DMS114 treated with DMSO at 0.1 percent for 48 hours (cell line): ENCODE results near the gene CALCOCO1.
A peak's percentile ranks its signal among the peaks of the same experiment; 100 is the strongest.
"Not testable (repeated sequence)": the region's sequence is repeated elsewhere in the genome, so short reads cannot be mapped to it uniquely, and the experiment has no call there.

Experiments used
- DNase-seq: peaks from one replicate; lab custom pipeline; 2025; ENCODE audit not compliant: unreplicated experiment; lab: John Stamatoyannopoulos, UW

Gene CALCOCO1

GRCh38 chr12:53699678-53700025, 27.6 kb downstream of the CALCOCO1 start:
- DNase-seq = no peak

- no peak for DNase-seq
These were observed 28.1 kb downstream of the CALCOCO1 start for GRCh38 chr12:53698948-53699677.

GRCh38 chr12:53696655-53697331, 30.5 kb downstream of the CALCOCO1 start:
- no peak for DNase-seq

- DNase-seq = peak; percentile 66
These were observed 31.0 kb downstream of the CALCOCO1 start for GRCh38 chr12:53696285-53696654.

- DNase-seq = no peak
These were observed 31.8 kb downstream of the CALCOCO1 start for GRCh38 chr12:53695152-53696145.

GRCh38 chr12:53694756-53695151, 32.5 kb downstream of the CALCOCO1 start:
- DNase-seq = no peak

GRCh38 chr12:53688134-53688533, 39.1 kb downstream of the CALCOCO1 start:
- no peak for DNase-seq

GRCh38 chr12:53686436-53686835, 40.8 kb downstream of the CALCOCO1 start:
- DNase-seq = no peak

- no peak for DNase-seq
These were observed 42.5 kb downstream of the CALCOCO1 start for GRCh38 chr12:53684654-53685220.

GRCh38 chr12:53683983-53684382, 43.3 kb downstream of the CALCOCO1 start:
- no peak for DNase-seq

GRCh38 chr12:53683494-53683893, 43.8 kb downstream of the CALCOCO1 start:
- no peak for DNase-seq

- DNase-seq = not testable (repeated sequence)
These were observed 47.2 kb downstream of the CALCOCO1 start for GRCh38 chr12:53680061-53680460.

GRCh38 chr12:53677800-53678148, 49.5 kb downstream of the CALCOCO1 start:
- DNase-seq = no peak

- DNase-seq = peak; percentile 29
These were observed 50.0 kb downstream of the CALCOCO1 start for GRCh38 chr12:53677016-53677799.

- peak; percentile 71 for DNase-seq
These were observed 50.6 kb downstream of the CALCOCO1 start for GRCh38 chr12:53676656-53677015.

- peak; percentile 99 for DNase-seq
These were observed 51.3 kb downstream of the CALCOCO1 start, which contains the start of gene ATP5MC2 for GRCh38 chr12:53675701-53676607. ATP5MC2 (minus strand) TSS chr12:53676083; CDS start chr12:53672614, 3,469 bp downstream.

- no peak for DNase-seq
These were observed 52.1 kb downstream of the CALCOCO1 start for GRCh38 chr12:53674977-53675700.

GRCh38 chr12:53670971-53671370, 56.3 kb downstream of the CALCOCO1 start:
- no peak for DNase-seq

- no peak for DNase-seq
These were observed 56.9 kb downstream of the CALCOCO1 start for GRCh38 chr12:53670308-53670707.
